Epithelial cell of esophagus (primary cell): ENCODE measurements around the gene OTOP2.
"Not testable (repeated sequence)": the region's sequence is repeated elsewhere in the genome, so short reads cannot be mapped to it uniquely, and the experiment has no call there.

Source experiments
- DNase-seq: peaks from one replicate; pipeline ENCODE4 v3.0.0; 2010; ENCODE audit warnings: low read depth
- H3K4me3 ChIP-seq: 2 replicates; pipeline ENCODE4 v1.5.1; 2011; ENCODE audit warnings: mild to moderate bottlenecking, low read length, control low read depth
- CTCF ChIP-seq: IDR thresholded peaks from 2 replicates; pipeline ENCODE4 v1.5.1; 2011; ENCODE audit warnings: low read depth, mild to moderate bottlenecking, low read length, control low read depth, inconsistent platforms; ENCODE audit not compliant: insufficient read depth; ENCODE audit errors: missing control alignments

OTOP2 gene

GRCh38 chr17:74977802-74978201, 53.7 kb downstream of the OTOP2 start:
- no peak overlapping the region for H3K4me3 ChIP-seq
- no peak for DNase-seq
- TF ChIP-seq CTCF, result no peak

GRCh38 chr17:74978240-74978639, 54.2 kb downstream of the OTOP2 start:
- no peak overlapping the region for H3K4me3 ChIP-seq
- no peak for DNase-seq
- TF ChIP-seq CTCF, result no peak

- no peak for DNase-seq
- no peak overlapping the region for H3K4me3 ChIP-seq
- TF ChIP-seq CTCF, result no peak
These were observed 55.5 kb downstream of the OTOP2 start for GRCh38 chr17:74979408-74980146.

GRCh38 chr17:74981318-74981978, 57.4 kb downstream of the OTOP2 start:
- no peak for DNase-seq
- peak overlapping the region; percentile 60 for H3K4me3 ChIP-seq
- no peak for TF ChIP-seq CTCF

- H3K4me3 ChIP-seq, result peak overlapping the region; percentile 60
- DNase-seq, result peak; percentile 38
- TF ChIP-seq CTCF, result no peak
These were observed 58.0 kb downstream of the OTOP2 start for GRCh38 chr17:74981979-74982662.

- peak overlapping the region; percentile 60 for H3K4me3 ChIP-seq
These were observed 58.7 kb downstream of the OTOP2 start for GRCh38 chr17:74982663-74983313.

More at GRCh38 chr17:74982663-74983313, 58.7 kb downstream of the OTOP2 start:
- DNase-seq, result not testable (repeated sequence)
